Fibroblast of peridontal ligament (primary cell): Measurements from ENCODE around the gene CLEC4E.
"Not testable (repeated sequence)": the region's sequence is repeated elsewhere in the genome, so short reads cannot be mapped to it uniquely, and the experiment has no call there.

ENCODE experiments used
- DNase-seq: peaks from one replicate; pipeline ENCODE4 v3.0.0-alpha.2; 2010; ENCODE audit errors: extremely low read depth

The CLEC4E gene

GRCh38 chr12:8537820-8538219 is 2.9 kb downstream of the CLEC4E start:
- not testable (repeated sequence) for DNase-seq

DNA sequence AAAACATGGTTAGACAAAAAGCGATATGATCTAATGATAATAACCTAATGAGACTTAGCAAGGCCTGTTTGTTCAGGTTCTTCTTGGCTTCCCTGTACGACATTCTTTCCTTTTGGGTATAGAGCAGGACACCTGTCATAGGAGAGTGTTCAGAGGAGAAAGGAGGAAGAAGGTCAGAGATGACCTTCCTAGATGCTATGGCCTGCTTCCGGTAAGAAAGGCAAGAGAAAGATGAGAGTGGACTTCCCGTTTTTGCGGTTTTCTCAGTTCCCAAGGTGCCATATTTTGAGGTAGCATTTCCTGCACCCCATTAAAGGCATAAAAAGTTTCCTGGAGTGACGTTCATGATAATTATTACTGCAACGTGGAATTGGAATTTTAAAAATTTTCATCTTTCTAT is 8.7 kb downstream of the CLEC4E start:
- DNase-seq: no peak

- no peak for DNase-seq
These were observed 13.2 kb downstream of the CLEC4E start for GRCh38 chr12:8527250-8528130.

GRCh38 chr12:8519171-8519570 is 21.5 kb downstream of the CLEC4E start:
- DNase-seq: no peak

- no peak for DNase-seq
These were observed 22.7 kb downstream of the CLEC4E start for GRCh38 chr12:8517971-8518370.

GRCh38 chr12:8513256-8513655 is 27.4 kb downstream of the CLEC4E start, which contains the start of gene CLEC4D:
Gene CLEC4D, plus strand, starts transcription at chr12:8513503. Its CDS starts 230 bp downstream, at chr12:8513733.
- DNase-seq: no peak

DNA sequence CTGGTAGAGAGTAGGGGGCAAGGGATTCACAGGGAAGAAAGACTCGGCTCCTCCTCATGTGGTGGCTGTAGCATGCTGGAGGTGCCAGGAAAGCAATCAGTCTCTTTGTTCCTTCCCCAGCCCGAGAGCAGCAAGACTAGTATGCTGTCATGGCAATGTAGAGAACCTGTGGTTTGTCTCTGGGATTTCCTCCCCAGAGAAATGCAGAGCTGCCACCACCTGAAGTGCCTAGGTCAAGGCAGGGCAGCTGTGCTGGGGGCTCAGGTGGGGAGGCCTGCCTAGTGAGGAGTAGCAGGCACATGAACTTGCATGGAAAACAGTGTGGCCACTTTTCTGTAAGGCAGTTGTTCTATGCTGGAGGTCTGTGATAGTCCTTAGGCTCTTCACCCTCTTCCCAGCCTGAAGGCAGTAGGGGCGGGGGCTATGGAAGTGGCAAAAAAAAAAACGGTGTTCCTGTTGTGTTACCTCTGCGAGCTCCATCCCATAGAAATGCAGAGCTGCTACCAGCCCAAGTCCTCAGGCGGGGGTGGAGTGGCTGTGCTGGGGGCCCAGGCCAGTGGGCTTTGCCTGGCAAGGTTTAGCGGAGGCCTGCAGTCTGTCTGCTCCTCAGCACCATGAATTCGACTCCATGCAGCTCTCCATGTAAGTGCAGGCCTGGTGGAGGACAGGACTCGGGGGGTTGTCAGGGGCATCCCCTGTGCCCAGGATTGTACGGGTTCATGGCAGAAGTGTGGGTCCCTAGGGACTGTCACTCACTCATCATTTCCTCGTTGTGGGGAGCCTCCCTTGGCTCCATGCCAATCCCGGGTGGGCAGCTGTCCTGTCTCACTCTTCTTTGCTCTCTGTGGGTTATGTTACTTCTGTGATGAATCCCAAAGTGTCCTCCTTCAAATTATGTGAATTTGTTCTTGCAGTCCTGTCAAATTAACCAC is 31.5 kb downstream of the CLEC4E start:
- DNase-seq: no peak

DNA sequence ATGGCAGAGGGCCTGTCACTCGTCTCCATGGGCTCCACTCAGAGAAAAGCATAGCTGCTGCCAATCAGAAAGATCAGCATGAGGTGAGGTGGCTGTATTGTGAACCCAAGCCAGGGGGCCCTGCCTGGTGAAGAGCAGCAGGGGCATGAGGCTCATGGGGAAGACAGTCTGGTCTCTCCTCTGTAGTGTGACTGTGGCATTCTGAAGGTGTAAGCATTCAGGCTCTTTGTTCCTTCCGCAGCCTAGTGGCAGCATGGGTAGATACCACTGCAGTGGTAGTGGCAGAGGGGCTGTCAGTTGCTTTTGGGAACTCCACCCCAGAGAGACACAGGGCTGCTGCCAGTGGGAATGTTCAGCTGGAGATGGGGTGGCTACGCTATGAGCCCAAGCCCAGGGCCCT is 32.5 kb downstream of the CLEC4E start:
- no peak for DNase-seq

DNA sequence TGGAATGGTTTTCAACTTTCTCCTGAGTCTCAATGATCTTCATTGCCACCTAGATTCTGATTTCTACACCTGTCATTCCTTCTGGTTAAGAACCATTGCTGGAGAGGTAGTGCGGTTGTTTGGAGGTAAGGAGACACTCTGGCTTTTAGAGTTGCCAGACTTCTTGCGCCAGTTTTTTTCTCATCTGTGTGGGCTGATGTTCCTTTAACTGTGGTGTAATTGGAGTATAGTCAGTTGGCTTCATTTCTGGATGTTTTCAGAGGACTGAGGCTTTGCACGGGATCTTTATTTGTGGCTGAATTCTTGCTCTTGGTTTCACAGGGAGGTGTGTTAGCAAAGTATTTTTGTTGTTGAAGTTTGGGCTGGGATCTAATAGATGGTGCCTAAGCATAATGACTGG is 33.1 kb downstream of the CLEC4E start:
- no peak for DNase-seq

GRCh38 chr12:8504351-8504750 is 36.4 kb downstream of the CLEC4E start:
- no peak for DNase-seq

GRCh38 chr12:8501720-8502119 is 39.0 kb downstream of the CLEC4E start:
- DNase-seq: no peak

GRCh38 chr12:8499616-8500015 is 41.1 kb downstream of the CLEC4E start:
- DNase-seq: no peak

GRCh38 chr12:8496074-8496473 is 44.6 kb downstream of the CLEC4E start:
- not testable (repeated sequence) for DNase-seq

- not testable (repeated sequence) for DNase-seq
These were observed 45.0 kb downstream of the CLEC4E start for GRCh38 chr12:8495671-8496070.

DNA sequence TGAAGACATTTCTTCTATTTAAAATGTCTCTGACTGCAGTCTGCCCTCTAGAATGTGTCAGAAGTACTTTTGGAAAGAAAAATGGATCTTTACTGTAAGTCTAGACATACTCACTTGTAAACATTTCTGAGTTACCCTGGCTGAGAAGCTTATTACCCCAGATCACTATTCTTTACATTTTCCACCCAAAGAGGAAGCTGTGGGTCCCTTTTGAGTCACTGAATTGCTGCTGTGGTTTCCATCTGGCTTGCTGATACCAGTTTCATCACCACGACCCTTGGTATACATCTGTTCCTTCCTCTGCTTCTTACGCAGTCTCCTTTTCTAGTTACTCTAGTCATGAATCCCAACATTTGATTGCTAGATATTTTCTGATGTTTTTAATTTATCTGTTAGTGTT is 47.6 kb downstream of the CLEC4E start:
- no peak for DNase-seq

DNA sequence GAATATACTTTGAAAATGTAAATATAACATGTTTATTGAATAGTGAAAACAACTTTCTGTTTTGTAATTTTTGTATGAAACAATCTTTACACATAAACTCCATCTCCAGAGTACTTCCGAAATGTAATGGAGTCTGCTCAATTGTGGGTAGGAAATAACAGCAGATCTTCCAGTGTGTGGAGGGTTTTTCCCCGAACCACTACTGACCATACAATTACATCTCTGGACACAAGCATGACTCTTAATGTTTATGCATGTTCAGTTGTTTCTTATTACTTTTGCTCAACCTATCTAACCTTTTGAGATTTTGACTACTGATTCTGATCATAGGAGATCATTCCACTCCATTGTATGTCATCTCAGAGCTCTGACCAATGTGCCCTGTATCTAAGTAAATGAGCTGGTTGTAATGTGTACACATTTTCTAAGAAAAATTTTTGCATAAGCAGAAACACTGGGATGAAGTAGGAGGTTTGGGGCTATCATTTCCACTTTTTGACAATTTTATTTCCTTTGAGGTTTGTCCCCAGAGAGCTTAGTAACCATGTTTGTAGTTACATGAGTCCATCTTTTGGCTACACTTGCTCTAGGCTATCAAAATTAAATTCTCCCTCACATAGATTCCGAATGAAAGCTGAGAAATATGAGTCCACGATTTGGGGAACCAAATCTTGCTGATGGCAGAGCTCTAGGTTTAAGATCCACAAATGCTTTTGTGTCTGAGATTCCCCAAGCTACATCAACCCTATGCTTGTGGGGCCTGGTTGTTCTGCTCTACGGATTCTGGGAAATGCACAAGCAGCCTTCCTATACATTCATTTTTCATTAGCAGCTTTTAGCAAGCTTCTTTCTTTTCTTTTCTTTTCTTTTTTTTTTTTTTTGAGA is 48.8 kb downstream of the CLEC4E start:
- DNase-seq: no peak
